Activated CD4-positive, alpha-beta T cell treated with anti-CD3 and anti-CD28 coated beads, Interleukin-2, Interleukin-4, amounts not matched to agents 100 ng/mL and 50 ng/mL, durations not matched to agents 16 hours and 8 hours (primary cell): ENCODE measurements around the gene DHRS4L2.
"Not testable (repeated sequence)": the region's sequence is repeated elsewhere in the genome, so short reads cannot be mapped to it uniquely, and the experiment has no call there.

ENCODE experiments used
- DNase-seq: peaks from one replicate; pipeline ENCODE4 v3.0.0-alpha.2; 2020; ENCODE audit warnings: low spot score

DHRS4L2 gene

DNA sequence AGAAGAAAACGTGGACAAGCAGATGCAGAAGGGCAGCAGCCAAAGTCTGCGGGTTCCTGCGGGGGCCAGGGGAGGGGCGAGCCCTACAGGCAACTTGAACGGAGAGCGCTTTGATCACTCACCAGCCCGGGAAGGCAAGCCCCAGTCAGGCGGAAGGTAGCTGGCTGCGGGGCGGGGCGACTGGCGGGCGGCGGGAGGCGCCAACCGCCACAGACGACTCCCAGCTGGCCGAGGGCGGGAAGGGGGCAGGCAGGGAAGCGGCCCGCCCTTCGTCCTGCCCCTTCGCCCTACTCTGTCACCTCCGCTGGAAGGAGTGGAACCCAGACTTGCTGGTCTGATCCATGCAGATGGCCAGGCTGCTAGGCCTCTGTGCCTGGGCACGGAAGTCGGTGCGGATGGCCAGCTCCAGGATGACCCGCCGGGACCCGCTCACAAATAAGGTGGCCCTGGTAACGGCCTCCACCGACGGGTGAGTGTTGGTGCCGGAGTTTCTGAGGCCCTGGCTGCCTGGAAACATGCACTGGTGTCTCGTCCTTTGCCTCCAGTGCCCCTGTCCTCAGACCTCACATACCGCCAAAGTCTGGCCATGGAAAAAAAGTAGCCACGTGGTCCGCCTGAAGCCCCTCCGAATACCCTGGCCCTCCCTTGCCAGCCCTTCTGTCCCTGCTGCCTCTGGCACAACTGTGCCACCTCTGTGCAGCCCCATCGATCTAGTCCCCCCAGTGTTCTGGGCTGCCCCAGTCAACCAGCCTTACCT, at the start of gene DHRS4L2:
TSS of gene DHRS4L2 (plus strand) at position 323 of the 757 bp plus-strand sequence. CDS start at position 342, 19 bp downstream.
- peak; percentile 85 for DNase-seq

DNA sequence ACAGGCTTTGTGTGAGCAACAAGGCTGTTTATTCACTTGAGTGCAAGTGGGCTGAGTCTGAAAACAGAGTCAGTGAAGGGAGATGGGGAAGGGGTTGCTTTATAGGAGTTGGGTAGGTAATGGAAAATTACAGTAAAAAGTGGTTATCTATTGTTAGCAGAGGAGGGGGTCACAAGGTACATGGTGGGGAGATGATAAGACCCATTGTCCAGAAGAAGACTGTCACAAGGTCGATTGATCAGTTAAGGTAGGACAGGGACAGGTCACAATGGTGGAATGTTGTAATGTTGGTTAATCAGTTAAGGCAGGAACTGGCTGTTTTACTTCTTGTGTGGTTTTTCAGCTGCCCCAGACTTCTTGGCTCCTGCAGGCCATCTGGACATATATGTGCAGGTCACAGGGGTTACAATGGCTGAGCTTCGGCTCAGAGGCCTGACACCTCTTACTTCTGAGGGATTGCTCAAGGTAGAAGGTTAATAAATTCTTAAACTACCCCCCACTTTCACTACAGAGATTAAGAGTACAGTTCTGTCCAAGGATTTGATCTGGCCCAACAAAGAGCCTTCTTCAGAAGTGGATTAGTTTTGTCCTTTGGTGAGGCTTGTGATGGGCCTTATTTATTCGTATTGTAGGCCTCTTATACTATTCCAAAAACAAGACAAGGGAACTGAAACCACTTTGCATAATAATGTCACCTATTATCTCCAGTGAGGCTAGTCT, 49.0 kb upstream of the DHRS4L2 start:
- no peak for DNase-seq

DNA sequence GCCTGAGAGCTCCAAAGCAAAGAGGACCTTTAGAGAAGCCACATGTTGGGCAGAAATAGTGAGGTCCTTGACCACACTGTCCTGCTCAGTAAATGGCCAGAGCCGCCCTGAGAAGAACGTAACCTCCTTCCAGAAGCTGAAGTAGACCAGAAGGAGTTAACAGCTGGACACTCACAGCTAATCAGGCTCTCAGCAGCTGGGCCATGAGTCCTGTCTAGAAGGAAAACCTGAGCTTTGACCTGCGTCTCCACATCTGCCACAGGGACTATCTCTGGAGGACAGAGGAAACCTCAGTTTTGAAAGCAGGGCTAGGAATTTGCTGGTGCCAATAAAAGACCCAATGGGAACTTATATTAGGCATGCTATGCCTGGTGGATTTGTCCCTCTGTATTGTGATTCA, 47.5 kb upstream of the DHRS4L2 start:
- no peak for DNase-seq

DNA sequence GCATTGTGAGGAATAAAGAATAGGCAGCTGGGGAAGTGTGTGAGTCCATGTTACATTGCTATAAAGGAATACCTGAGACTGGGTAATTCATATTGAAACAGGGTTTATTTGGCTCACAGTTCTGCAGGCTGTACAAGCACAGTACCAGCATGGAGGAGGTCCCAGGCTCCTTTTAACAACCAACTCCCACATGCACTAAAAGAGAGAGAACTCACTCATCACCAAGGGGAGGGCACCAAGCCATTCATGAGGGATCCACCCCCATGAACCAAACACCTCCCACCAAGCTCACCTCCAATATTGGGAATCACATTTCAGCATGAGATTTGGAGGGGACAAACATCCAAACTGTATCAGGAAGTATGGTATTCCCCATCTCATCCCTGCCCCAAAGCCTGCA, 47.1 kb upstream of the DHRS4L2 start:
- DNase-seq, result no peak

DNA sequence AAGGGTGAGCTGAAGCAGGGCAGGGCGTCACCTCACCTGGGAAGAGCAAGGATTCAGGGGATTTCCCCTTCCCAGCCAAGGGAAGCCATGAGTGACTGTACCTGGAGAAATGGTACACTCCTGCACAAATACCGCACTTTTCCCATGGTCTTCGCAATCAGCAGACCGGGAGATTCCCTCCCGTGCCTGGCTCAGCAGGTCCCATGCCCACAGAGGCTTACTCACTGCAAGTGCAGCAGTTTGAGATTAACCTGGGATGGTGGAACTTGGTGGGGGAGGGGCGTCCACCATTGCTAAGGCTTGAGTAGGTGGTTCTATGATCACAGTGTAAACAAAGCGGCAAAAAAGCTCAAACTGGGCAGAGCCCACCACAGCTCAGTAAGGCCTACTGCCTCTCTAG, 46.1 kb upstream of the DHRS4L2 start:
- DNase-seq, result no peak

DNA sequence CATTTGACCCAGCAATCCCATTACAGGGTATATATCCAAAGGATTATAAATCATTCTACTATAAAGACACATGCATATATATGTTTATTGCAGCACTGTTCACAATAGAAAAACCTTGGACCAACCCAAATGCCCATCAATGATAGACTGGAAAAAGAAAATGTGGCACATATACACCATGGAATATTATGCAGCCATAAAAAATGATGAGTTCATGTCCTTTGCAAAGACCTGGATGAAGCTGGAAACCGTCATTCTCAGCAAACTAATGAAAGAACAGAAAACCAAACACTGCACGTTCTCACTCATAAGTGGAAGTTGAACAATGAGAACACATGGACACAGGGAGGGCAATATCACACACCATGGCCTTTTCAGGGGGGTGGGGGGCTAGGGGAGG, 39.7 kb upstream of the DHRS4L2 start:
- not testable (repeated sequence) for DNase-seq

DNA sequence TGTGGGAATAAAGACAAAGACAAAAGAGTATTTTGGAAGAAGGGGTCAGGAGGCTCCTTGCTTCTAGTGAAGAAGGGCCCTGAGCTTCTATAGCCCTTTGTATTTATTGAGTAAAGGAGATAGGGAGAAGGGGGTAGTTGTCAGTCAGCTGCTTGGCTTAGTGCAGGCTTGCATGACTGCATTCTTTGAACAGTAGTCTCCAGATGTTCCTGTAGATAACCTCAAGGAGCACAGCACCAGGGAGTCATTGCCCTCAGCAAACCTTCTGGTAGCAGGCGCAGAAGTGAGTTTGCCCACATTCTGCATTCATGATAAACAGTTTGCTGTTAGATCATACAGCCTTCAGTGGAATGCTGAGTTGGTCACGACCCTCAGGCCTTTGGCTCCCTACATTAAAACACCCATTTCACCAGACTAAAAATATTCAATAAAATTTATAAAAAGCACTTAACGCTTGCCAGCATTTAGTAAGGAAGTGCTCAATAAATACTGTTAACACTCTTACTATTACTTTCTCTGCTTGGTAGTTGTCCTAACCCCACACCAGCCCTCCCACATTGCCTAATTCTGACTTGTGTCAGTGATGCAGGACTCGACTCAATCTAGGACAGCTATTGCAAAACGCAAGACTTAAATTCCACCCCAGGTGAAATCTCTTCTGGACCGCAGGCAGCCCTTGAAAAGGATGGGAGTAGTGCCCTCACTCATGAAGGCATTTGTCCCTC, 38.2 kb upstream of the DHRS4L2 start:
- DNase-seq, result no peak

DNA sequence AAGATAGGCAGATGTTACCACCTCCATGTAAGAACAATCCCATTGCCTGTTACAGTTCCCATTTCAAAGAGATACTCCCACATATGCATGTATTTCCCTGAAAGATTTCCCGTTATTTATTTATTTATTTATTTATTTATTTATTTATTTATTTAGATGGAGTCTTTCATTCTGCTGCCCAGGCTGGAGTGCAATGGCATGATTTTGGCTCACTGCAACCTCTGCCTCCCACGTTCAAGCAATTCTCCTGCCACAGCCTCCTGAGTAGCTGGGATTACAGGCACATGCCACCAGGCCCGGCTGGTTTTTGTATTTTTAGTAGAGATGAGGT, 37.6 kb upstream of the DHRS4L2 start:
- DNase-seq, result not testable (repeated sequence)

DNA sequence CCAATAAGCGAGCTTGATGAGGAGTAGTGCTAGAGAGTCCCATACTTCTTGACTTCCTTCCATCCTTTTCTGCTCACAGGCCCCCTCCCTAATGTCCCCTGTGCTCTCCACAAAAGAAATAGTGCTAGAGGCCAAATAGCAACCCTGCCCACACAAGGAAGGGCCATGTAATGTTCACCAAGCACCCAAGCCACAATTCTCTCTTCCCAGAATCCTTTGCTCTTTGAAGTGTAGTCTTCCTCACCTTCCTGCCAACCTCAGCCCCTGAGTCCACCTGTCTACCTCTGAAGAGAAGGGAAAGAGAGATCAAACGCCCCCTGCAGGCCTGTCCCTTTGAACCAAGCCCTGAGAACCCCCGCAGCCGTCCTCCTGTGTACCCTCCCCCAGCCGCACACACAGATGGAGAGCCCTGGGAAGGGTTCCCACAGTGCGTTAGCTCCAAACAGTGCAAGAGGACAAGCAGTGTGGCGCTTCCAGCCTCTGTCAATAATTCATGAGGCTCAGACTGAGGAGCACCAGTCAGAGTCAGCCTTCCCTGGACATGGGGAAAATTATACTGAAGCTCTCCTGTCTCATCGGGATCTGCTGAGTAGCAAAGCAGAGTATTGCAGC, 37.0 kb upstream of the DHRS4L2 start:
- no peak for DNase-seq

DNA sequence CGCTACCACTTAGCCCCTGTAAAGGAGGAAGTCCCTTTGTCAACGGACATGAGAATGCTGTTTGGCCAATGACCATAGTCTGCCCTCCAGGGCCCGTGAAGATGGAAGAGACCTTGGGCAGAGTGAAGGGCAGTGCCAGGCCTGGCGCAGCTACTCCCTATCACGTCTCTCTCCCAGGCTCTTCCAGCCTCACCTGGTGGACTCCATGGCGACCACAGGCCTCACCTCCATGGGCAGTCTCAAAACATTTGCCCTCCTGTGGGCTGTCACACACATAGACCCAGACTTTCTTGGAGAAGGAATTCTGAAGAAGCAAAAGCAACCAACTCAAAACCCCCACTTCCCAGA, 35.6 kb upstream of the DHRS4L2 start:
- DNase-seq, result not testable (repeated sequence)

DNA sequence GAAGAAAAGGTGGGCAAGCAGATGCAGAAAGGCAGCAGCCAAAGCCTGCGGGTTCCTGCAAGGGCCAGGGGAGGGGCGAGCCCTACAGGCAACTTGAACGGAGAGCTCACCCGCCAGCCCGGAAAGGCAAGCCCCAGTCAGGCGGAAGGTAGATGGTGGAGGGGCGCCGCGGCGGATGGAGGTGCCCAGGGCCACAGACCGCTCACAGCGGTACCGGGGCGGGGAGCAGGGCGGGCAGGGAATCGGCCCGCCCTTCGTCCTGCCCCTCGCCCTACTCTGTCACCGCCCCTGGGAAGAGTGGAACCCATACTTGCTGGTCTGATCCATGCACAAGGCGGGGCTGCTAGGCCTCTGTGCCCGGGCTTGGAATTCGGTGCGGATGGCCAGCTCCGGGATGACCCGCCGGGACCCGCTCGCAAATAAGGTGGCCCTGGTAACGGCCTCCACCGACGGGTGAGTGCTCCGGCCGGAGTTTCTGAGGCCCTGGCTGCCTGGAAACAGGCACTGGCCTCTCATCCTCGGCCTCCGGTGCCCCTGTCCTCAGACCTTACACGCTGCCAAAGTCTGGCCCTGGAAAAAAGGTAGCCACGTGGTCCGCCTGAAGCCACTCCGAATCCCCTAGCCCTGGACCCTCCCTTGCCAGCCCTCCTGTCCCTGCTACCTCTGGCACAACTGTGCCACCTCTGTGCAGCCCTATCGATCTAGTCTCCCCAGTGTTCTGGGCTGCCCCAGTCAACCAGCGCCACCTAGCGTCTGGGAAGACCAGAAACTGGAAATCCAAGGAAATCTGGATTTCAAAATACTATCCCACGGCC, 35.1 kb upstream of the DHRS4L2 start, which contains the start of gene DHRS4:
TSS of gene DHRS4 (plus strand) at position 307 of the 815 bp plus-strand sequence. CDS start at position 326, 19 bp downstream.
- DNase-seq, result peak; percentile 85

DNA sequence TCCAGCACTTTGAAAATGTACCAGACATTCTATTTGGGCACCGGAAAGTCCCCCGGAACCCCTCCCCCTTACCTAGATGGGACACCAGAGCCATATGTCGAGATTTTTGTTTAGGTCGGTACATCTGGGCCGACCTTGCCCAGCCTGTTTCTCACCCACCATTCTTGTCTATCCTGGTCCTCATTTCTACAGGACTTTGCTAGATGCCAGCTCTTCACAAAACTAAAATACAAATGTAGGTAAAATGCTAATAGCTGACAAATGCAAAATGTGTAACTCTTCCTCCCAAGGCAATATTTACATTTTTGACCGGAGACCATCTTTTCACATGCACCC, 34.5 kb upstream of the DHRS4L2 start:
- DNase-seq, result not testable (repeated sequence)

DNA sequence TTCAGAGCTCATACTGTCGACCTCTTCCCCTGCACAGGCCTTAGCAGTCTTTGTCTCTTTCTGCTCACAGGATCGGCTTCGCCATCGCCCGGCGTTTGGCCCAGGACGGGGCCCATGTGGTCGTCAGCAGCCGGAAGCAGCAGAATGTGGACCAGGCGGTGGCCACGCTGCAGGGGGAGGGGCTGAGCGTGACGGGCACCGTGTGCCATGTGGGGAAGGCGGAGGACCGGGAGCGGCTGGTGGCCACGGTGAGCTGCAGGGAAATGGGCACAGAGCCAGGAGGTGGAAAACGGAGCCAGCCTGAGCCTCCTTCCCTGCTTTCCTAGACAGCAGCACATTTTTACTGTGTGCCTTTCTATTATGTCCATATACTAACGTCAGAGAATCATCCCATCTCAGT, 33.8 kb upstream of the DHRS4L2 start:
- DNase-seq, result not testable (repeated sequence)

DNA sequence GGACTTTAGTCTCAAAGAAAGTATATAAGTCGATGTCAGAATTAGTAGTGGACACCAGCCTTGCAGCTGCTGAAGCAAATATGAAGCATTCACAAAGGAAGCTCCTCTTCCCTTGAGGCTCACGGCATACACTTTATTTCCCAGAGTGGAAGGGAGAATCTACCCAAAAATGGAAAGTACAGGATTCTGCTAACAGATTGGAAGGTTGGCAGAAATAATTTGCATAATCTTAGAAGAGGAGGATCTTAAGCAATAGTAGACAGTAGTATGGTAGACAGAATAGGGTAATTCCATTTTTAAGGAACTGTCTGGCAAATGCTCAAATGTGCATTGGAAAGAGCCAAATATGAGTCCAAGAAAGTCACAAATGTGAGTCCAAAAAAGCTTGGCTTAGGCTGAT, 32.9 kb upstream of the DHRS4L2 start:
- DNase-seq, result not testable (repeated sequence)

DNA sequence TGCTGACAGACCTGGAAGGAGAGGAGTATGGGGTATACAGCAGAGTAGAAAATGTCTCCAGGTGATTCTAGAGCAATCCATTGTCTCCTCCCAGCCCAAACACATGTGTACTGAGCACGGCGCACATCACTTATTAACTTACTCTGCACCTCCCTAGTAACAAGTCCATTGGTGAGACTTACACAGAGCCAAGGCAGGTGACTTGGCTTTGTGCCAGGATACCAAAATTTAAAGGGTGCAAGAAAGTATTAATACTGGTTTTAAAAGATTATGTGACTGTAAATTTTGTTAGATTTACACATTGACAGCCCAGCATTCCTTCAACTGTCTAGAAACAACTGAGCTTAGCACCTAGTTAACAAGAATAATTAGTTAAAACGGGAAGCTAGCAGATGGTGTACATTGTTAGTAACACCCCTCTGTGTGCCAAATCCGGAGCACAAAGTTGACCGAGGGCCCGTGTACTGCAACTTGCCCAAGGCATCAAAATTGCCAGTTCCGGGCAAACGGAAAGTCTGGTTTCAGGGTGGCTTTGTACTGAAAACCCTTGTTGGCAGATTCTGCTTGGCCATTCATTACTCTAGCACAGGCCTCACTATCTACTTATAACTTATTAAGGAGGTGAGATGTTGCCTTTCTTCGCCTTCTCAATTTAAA, 30.7 kb upstream of the DHRS4L2 start:
- not testable (repeated sequence) for DNase-seq

DNA sequence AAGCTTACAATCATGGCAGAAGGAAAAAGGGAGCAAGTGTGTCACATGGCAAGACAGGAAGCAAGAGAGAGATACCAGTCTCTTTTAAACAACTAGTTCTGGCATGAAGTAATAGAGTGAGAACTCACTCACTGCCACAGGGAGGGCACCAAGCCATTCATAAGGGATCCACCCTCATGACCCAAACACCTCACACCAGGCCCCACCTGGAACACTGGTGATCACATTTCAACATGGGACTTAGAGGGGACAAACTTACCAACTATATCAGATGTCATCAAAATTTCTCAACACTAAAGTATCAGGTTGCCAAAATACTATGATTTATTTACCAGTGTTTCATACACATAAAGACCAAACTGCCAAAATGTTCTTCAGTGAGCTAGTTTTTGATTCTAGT, 27.8 kb upstream of the DHRS4L2 start:
- DNase-seq, result not testable (repeated sequence)

DNA sequence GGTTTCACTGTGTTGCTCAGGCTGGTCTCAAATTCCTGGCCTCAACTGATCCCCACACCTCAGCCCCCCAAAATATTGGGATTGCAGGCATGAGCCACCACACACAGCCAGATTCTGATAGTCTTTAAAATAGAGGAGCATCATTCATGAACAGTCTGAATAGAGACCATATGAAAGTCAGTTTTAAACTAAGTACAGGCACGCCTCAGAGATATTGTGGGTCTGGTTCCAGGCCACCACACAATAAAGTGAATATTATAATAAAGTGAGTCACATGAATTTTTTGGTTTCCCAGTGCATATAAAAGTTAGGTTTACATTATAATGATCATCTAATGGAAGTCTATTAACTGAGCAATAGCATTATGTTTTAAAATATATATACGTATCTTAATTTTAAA, 27.0 kb upstream of the DHRS4L2 start:
- not testable (repeated sequence) for DNase-seq

DNA sequence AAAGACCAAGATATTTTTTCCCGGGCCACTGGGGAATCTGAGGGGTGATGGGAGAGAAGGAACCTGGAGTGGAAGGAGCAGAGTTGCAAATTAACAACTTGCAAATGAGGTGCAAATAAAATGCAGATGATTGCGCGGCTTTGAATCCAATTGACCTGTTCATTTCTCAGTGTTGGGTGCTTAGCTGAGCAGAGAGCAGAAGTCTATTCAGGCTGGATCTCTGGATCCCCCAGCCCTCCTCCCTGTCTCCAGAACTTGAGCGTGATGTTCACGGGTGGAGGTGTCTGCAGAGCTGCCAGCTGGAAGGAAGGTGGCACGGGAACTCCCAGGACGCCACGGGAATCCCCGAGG, 19.6 kb upstream of the DHRS4L2 start:
- DNase-seq, result not testable (repeated sequence)

DNA sequence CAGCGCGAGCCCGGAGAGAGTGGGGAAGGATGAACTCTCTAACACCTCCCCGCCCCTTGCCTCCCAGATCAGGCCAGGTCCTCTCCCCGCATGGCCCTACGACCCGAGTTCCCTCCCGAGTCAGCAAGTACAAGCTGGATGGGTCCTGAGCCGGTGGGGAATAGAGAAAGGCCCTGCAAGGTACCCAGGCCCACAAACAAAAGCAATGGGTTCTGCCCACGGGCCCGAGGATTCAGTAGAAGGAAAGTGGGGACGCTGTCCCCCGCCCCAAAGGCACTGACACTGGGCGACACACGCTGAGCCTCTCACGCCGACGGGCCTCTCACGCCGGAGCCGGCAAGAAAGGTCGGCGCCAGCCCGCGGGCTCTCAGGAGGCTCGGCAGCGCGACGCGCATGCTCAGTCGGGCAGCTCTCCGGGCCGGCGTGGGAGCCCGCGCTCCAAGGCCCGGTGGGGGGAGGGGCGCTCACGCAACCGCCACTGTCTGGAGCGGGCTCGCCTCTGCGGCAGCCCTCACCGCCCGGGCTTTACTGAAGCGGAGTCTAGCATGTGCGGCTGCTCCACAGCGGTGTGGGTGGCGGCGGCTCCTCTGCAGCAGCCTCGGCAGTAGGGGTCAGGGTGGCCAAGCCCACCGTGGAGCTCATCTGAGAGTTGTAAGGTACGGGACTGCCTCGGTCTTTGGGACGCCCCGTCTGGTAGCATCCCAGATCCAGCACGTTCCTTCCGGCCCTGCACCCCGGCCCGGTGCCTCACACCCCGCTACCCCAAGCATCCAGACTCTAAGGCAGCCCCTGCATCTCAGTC, 19.0 kb upstream of the DHRS4L2 start:
- peak; percentile 40 for DNase-seq

DNA sequence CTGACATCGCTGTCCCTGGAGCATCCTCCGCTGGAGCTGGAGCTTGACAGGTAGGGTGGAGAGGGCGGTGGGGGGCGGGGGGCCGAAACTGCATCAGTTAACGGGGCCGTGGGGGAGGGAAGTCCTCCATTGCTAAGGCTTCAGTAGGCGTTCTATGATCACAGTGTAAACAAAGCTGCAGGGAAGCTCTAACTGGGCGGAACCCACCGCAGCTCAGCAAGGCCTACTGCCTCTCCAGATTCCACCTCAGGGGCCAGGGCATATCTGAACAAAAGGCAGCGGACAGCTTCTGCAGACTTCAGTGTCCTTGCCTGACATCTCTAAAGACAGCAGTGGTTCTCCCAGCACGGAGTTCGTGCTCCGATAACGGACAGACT, 18.5 kb upstream of the DHRS4L2 start:
- not testable (repeated sequence) for DNase-seq
